D721Med (cell line): ENCODE measurements around the gene TAMM41.
"Not testable (repeated sequence)": the region's sequence is repeated elsewhere in the genome, so short reads cannot be mapped to it uniquely, and the experiment has no call there.

Experiments used
- DNase-seq: peaks from one replicate; pipeline ENCODE4 v3.0.0; 2011; ENCODE audit warnings: low spot score; ENCODE audit not compliant: insufficient read length
- FAIRE-seq: peaks from 2 replicates; lab custom pipeline; 2011; peaks lifted over from hg19 to GRCh38; lab: Jason Lieb, UNC
- CTCF ChIP-seq: IDR thresholded peaks from 2 replicates; pipeline ENCODE4 v1.5.1; 2012; ENCODE audit warnings: mild to moderate bottlenecking, control low read depth; ENCODE audit not compliant: insufficient read depth; ENCODE audit errors: missing control alignments

The TAMM41 gene

GRCh38 chr3:11757929-11758328, 88.8 kb downstream of the TAMM41 start:
- DNase-seq = no peak
- FAIRE-seq = no peak
- TF ChIP-seq CTCF = no peak

- DNase-seq (no peak), FAIRE-seq (no peak)
- TF ChIP-seq CTCF = no peak
These were observed 89.2 kb downstream of the TAMM41 start for GRCh38 chr3:11757441-11757875.

- DNase-seq (no peak), FAIRE-seq (no peak)
- no peak for TF ChIP-seq CTCF
These were observed 91.4 kb downstream of the TAMM41 start for GRCh38 chr3:11755276-11755675.

GRCh38 chr3:11752254-11752653, 94.4 kb downstream of the TAMM41 start:
- FAIRE-seq = not testable (repeated sequence)

GRCh38 chr3:11748306-11748705, 98.4 kb downstream of the TAMM41 start:
- not testable (repeated sequence) for FAIRE-seq, DNase-seq

More at GRCh38 chr3:11752254-11752653, 94.4 kb downstream of the TAMM41 start:
- not testable (repeated sequence) for DNase-seq
